ENCODE data around the gene FAM110A. TPM values are rescaled to one million over a fixed set of nuclear protein-coding genes. Genes with fewer than 3 reads are reported as not detected.

FAM110A gene
- total RNA-seq, 1 donor from 2014 or later: 11.1 TPM

DNA sequence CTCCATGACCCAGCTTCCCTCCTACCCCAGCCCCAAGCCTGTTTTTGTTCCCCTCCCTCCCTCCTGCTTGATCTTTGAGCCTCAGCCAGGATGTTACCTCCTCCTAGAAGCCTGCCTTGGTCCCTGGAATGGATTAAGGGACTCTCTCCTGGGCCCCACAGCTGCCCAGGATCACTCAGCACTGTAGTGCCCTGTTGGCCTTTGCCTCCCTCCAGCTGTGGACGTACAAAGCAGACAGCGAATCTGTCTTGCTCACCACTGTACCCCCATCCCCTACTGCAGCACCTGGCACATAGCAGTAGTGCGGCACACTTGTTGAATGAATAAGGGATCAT is 11.8 kb upstream of the FAM110A start:
- Mint-ChIP-seq H3K36me3 (no peaks in the 10 kb centered on the region), H3K4me1 (no peaks in the 10 kb centered on the region), H3K27me3 (ENCODE audit: low read depth) (no peaks in the 10 kb centered on the region), H3K9me3 (no peaks in the 10 kb centered on the region), H3K4me3 (no peak overlapping the region), H3K27ac (no peak overlapping the region)
- DNase-seq (ENCODE audit: low spot score in 2 of 2, unreplicated experiment in 2 of 2): no peak
- TF ChIP-seq, protein P1, sequence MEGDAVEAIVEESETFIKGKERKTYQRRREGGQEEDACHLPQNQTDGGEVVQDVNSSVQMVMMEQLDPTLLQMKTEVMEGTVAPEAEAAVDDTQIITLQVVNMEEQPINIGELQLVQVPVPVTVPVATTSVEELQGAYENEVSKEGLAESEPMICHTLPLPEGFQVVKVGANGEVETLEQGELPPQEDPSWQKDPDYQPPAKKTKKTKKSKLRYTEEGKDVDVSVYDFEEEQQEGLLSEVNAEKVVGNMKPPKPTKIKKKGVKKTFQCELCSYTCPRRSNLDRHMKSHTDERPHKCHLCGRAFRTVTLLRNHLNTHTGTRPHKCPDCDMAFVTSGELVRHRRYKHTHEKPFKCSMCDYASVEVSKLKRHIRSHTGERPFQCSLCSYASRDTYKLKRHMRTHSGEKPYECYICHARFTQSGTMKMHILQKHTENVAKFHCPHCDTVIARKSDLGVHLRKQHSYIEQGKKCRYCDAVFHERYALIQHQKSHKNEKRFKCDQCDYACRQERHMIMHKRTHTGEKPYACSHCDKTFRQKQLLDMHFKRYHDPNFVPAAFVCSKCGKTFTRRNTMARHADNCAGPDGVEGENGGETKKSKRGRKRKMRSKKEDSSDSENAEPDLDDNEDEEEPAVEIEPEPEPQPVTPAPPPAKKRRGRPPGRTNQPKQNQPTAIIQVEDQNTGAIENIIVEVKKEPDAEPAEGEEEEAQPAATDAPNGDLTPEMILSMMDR (IDR thresholded peaks at IDR 0.05; ENCODE audit: unreplicated experiment): no peak

DNA sequence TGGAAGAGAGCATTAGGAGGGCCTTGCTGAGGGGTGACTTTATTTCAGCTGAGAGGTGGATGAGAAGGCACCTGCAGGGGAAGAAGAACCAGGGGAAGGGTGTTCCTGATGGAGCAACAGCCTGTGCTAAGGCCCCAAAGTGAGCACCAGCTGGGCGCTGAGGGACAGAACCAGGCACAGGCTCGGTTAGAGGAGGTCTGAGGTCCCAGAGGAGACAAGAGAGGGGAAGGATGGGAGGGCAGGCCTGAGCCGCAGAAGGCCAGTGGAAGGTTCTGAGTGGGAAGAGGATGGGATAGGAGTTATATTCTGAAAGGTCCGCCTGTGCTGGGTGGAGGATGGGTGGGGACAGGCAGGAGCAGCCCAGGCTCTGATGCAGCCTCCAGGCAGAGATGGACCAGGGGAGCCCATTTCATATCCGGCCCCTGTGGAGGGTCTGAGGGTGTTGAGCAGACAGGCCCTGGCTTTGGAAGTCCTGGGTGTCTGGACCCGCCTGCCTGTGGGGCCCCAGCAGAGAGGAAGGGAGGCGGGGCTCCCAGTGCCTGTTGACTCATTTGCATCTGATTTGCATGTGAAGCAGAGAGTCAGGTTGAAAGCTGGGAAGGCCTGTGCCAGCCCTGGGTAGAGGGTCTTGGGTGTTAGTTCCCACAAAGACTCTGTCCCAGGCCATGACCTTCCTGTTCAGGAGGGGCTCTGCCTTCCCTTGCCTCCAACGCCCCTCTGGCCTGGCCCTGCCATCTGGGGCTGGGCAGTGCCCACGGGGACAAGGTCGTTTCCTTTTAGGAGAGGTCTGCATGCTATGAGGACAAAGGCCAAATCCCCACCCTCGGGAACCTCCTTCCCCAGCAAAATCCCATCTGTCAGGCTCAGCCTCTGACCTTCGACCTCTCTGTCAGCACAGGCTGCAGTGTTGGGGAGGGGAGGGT is 10.6 kb upstream of the FAM110A start:
- Mint-ChIP-seq H3K4me1 (no peaks in the 10 kb centered on the region), H3K9me3 (no peaks in the 10 kb centered on the region), H3K27me3 (ENCODE audit: low read depth) (no peaks in the 10 kb centered on the region), H3K27ac (no peak overlapping the region), H3K4me3 (no peak overlapping the region), H3K36me3 (no peaks in the 10 kb centered on the region)
- TF ChIP-seq, protein P1 (IDR thresholded peaks at IDR 0.05; ENCODE audit: unreplicated experiment): no peak
- no peak for DNase-seq (ENCODE audit: low spot score in 2 of 2, unreplicated experiment in 2 of 2)

DNA sequence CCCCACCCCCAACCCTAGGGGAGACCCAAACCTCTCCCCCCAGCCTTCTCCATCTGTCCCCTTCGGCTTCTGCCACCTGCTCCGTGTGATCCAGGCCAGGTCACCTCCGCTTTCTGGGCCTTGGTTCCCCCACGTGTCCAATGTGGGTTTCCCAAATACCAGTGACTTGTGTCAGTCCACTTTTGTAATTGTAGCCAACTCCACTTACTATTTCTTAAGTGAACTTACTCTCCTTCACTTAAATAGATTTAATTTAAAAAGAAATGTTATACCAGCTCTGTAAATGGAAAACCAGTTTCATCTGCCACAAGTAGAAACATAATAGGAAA is 10.0 kb upstream of the FAM110A start:
- Mint-ChIP-seq H3K27me3 (ENCODE audit: low read depth) (no peaks in the 10 kb centered on the region), H3K36me3 (no peaks in the 10 kb centered on the region), H3K4me1 (no peaks in the 10 kb centered on the region), H3K9me3 (no peaks in the 10 kb centered on the region), H3K27ac (no peak overlapping the region), H3K4me3 (no peak overlapping the region)
- TF ChIP-seq, protein P1 (IDR thresholded peaks at IDR 0.05; ENCODE audit: unreplicated experiment): no peak
- DNase-seq (ENCODE audit: low spot score in 2 of 2, unreplicated experiment in 2 of 2): no peak

DNA sequence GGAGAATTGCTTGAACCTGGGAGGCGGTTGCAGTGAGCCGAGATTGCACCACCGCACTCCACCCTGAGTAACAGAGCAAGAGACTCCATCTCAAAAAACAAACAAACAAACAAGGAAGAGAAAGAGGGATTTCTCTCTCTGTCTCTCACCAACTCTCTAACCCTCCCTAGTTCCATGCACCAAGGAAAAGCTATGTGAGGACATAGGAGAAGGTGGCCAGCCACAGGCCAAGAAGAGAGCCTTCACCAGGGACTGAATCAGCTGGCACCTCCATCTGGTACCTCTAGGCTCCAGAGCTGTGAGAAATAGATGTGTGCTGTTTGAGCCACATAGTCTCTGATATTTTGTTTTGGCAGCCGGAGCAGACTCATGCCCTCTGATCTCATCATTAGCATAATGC is 9.0 kb upstream of the FAM110A start:
- TF ChIP-seq, protein P1 (IDR thresholded peaks at IDR 0.05; ENCODE audit: unreplicated experiment): no peak
- Mint-ChIP-seq H3K27ac (no peak overlapping the region), H3K27me3 (ENCODE audit: low read depth) (no peaks in the 10 kb centered on the region), H3K4me1 (peaks cover 8% of the 10 kb centered on the region), H3K36me3 (no peaks in the 10 kb centered on the region), H3K4me3 (no peak overlapping the region), H3K9me3 (no peaks in the 10 kb centered on the region)
- no peak for DNase-seq (ENCODE audit: low spot score in 2 of 2, unreplicated experiment in 2 of 2)

DNA sequence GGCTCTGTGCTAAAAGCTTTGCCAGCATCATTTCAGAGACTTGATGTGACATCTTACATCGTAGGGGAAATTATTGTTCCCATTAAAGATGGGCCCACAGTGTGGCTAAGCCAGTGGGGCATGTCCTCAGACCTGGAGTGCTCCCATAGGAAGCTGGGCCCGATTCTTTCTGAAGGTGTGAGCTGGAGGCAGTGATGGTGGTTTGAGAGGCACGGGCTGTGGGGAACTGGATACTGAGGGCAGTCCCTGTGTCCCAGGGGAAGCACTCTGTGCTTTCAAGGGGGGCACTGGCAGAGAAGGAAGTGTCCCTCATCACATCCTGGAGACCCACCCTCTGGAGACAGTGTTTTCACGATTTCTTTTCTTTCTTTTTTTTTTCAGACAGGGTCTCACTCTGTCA is 8.6 kb upstream of the FAM110A start:
- Mint-ChIP-seq H3K27ac (no peak overlapping the region), H3K4me1 (peaks cover 10% of the 10 kb centered on the region), H3K36me3 (no peaks in the 10 kb centered on the region), H3K9me3 (no peaks in the 10 kb centered on the region), H3K4me3 (no peak overlapping the region), H3K27me3 (ENCODE audit: low read depth) (no peaks in the 10 kb centered on the region)
- TF ChIP-seq, protein P1 (IDR thresholded peaks at IDR 0.05; ENCODE audit: unreplicated experiment): no peak
- peak in 1 of 2 experiments; percentile 6 for DNase-seq (ENCODE audit: low spot score in 2 of 2, unreplicated experiment in 2 of 2)

Measured in mesothelial cell of epicardium (in vitro differentiated cells).